Adrenal gland (tissue), 19 donors: ENCODE measurements around the gene CACUL1. TPM values are rescaled to one million over a fixed set of nuclear protein-coding genes. Genes with fewer than 3 reads are reported as not detected.

Source experiments
- DNase-seq, 7 donors: peaks; one replicate each; pipeline ENCODE4 v3.0.0-alpha.2; 2019 to 2020
- H3K27ac ChIP-seq, 5 donors: fragments of 200-600 bp; sonication (generic) in 4 of 5; 1 replicate in 3 of 5; 2 replicates in 2 of 5; pipeline versions ENCODE4 v1.5.1 to v1.8.0; 2016 to 2020; ENCODE audit warnings: mild to moderate bottlenecking in 1 of 5
- H3K27me3 ChIP-seq: fragments of 200-600 bp; 2 replicates; pipeline ENCODE4 v1.8.0; 2021
- H3K36me3 ChIP-seq, 2 donors: fragments of 200-600 bp; replicated peaks in 1 of 2; 1 replicate in 1 of 2; 2 replicates in 1 of 2; pipeline versions ENCODE4 v1.5.1 to v1.8.0; 2018 to 2022
- H3K4me1 ChIP-seq, 2 donors: fragments of 200-600 bp; replicated peaks in 1 of 2; 1 replicate in 1 of 2; 2 replicates in 1 of 2; pipeline versions ENCODE4 v1.5.1 to v1.8.0; 2018 to 2021
- H3K4me3 ChIP-seq, 4 donors: fragments of 200-600 bp; sonication (generic) in 3 of 4; one replicate each; pipeline ENCODE4 v1.5.1; 2016 to 2018
- H3K9me3 ChIP-seq, 3 donors: fragments of 200-600 bp; sonication (generic) in 1 of 3; replicated peaks in 1 of 3; 1 replicate in 2 of 3; 2 replicates in 1 of 3; pipeline versions ENCODE4 v1.5.1 to v1.8.0; 2016 to 2021
- CTCF ChIP-seq, 6 experiments: fragments of 450-650 bp in 4 of 6; fragments of 200-600 bp in 2 of 6; sonication (generic) in 1 of 6; IDR thresholded peaks; 1 replicate in 5 of 6; 2 replicates in 1 of 6; pipeline versions ENCODE4 v1.5.1 to v1.8.0; 2016 to 2021; ENCODE audit warnings: antibody characterized with exemption in 6 of 6, mild to moderate bottlenecking in 2 of 6, moderate library complexity in 1 of 6
- POLR2A ChIP-seq, 2 donors: fragments of 450-650 bp; IDR thresholded peaks; one replicate each; pipeline ENCODE4 v1.6.1; 2017; ENCODE audit warnings: antibody characterized with exemption in 2 of 2, mild to moderate bottlenecking in 2 of 2, moderate library complexity in 1 of 2
- WGBS, 4 donors: extraction: QIAGEN DNeasy Blood & Tissue Kit in 2 of 4; methylation state at CpG; one replicate each; pipeline versions ENCODE4 v1.1.5 to v1.1.7; 2013 to 2017; 5-methylcytosine and 5-hydroxymethylcytosine counted together
- intact Hi-C, 2 donors: fragments of 100-400 bp; cut with DNase I; formaldehyde crosslinking; loops; one replicate each; pipeline versions ENCODE4 v1.14.1 to v1.15.0; 2022 to 2023
- long read RNA-seq, 10 donors: library from polyadenylated mRNA in 3 of 10; unstranded in 2 of 10; stranded (forward) in 1 of 10; transcript quantifications; one replicate each; pipeline ENCODE4 v2.0.0 and lab custom pipeline, GENCODE V29; 2021 to 2026
- polyA plus RNA-seq, 3 donors: library from polyadenylated mRNA; stranded (reverse); fragments of 200-250 nt in 2 of 3; fragments of 350-450 nt in 1 of 3; fragmentation: Illumina TruSeq in 1 of 3; extraction: RNeasy Lipid Tissue Mini Kit (QIAGEN cat#74804) in 1 of 3; gene quantifications; one replicate each; pipeline ENCODE4 v1.2.3, GENCODE V29; 2013 to 2014
- total RNA-seq, 9 donors: library from RNA; depleted of rRNA in 4 of 9; stranded (reverse); fragments of >200 nt in 4 of 9; fragments of 120-200 nt in 1 of 9; fragmentation: NEBNext Ultra II Directional in 1 of 9; extraction: Animal tissue kit (Norgen Biotek cat#: 25700) in 1 of 9; gene quantifications; one replicate each; pipeline versions ENCODE4 v1.1.0 to v1.2.4, GENCODE V29; 2013 to 2023
- donor health status: healthy with polysubstance abuse.
- donor health status: Bipolar disorder and iron deficiency.
- donor health status: DM: yes; HTN: yes; CAD: no.
- donor health status: DM: no; HTN: no; CAD: no.
- donor health status: DM: no; HTN: no; CAD: no.
- donor health status: DM: yes; HTN: yes; CAD: no.

CACUL1 gene
- 10 to 100 TPM; 24.2 to 70.0 (median 44.3) TPM for total RNA-seq
- polyA plus RNA-seq = 10 to 100 TPM in 2 of 3 donors, 1 to 10 TPM in 1; 6.9 to 24.5 (median 16.9) TPM
- long read RNA-seq, donor 1, full-length matches to known transcripts = 8 of 8 reads
- long read RNA-seq, donor 1, partial matches to known transcripts = 0 of 8 reads
- long read RNA-seq, donor 1, other reads (novel, unspliced or antisense) = 0 of 8 reads
- long read RNA-seq, donor 2, full-length matches to known transcripts = 10 of 55 reads
- long read RNA-seq, donor 2, partial matches to known transcripts = 45 of 55 reads
- long read RNA-seq, donor 2, other reads (novel, unspliced or antisense) = 0 of 55 reads
- long read RNA-seq, donor 3, full-length matches to known transcripts = 4 of 4 reads
- long read RNA-seq, donor 3, partial matches to known transcripts = 0 of 4 reads
- long read RNA-seq, donor 3, other reads (novel, unspliced or antisense) = 0 of 4 reads
- long read RNA-seq, donor 4, full-length matches to known transcripts = 17 of 60 reads
- long read RNA-seq, donor 4, partial matches to known transcripts = 0 of 60 reads
- long read RNA-seq, donor 4, other reads (novel, unspliced or antisense) = 43 of 60 reads
- long read RNA-seq, donor 5, full-length matches to known transcripts = 8 of 20 reads
- long read RNA-seq, donor 5, partial matches to known transcripts = 1 of 20 reads
- long read RNA-seq, donor 5, other reads (novel, unspliced or antisense) = 11 of 20 reads
- long read RNA-seq, donor 6, full-length matches to known transcripts = 12 of 27 reads
- long read RNA-seq, donor 6, partial matches to known transcripts = 0 of 27 reads
- long read RNA-seq, donor 6, other reads (novel, unspliced or antisense) = 15 of 27 reads
- long read RNA-seq, donor 7, full-length matches to known transcripts = 8 of 8 reads
- long read RNA-seq, donor 7, partial matches to known transcripts = 0 of 8 reads
- long read RNA-seq, donor 7, other reads (novel, unspliced or antisense) = 0 of 8 reads
- long read RNA-seq, donor 8, full-length matches to known transcripts = 8 of 8 reads
- long read RNA-seq, donor 8, partial matches to known transcripts = 0 of 8 reads
- long read RNA-seq, donor 8, other reads (novel, unspliced or antisense) = 0 of 8 reads
- long read RNA-seq, donor 9, full-length matches to known transcripts = 10 of 10 reads
- long read RNA-seq, donor 9, partial matches to known transcripts = 0 of 10 reads
- long read RNA-seq, donor 9, other reads (novel, unspliced or antisense) = 0 of 10 reads
- long read RNA-seq, donor 10, full-length matches to known transcripts = 5 of 5 reads
- long read RNA-seq, donor 10, partial matches to known transcripts = 0 of 5 reads
- long read RNA-seq, donor 10, other reads (novel, unspliced or antisense) = 0 of 5 reads

GRCh38 chr10:118754556-118755423, at the start of gene CACUL1:
CACUL1 (minus strand) TSS chr10:118754970; CDS start chr10:118754762, 208 bp downstream.
- H3K36me3 ChIP-seq = no peaks in the 10 kb centered on the region
- peak within 1 kb of the TSS; percentile 54 to 95 (median 89) for H3K27ac ChIP-seq
- peak; percentile 100 for DNase-seq
- peak within 1 kb of the TSS; percentile 73 to 100 (median 88) for H3K4me3 ChIP-seq
- H3K9me3 ChIP-seq = no peaks in the 10 kb centered on the region
- peaks cover 22 to 38% of the 10 kb centered on the region in 2 donors for H3K4me1 ChIP-seq
- H3K27me3 ChIP-seq = no peaks in the 10 kb centered on the region
- WGBS, 4 donors = 0 to 2% (median 0%) methylated on average over 12 to 87 of the region's 87 CpGs
- intact Hi-C loops = no loop called here
- TF ChIP-seq CTCF (IDR thresholded peaks at IDR 0.05) = no peak
- TF ChIP-seq POLR2A (IDR thresholded peaks at IDR 0.05) = peak; percentile 70 to 87

GRCh38 chr10:118804262-118804773, 49.5 kb upstream of the CACUL1 start:
- Histone ChIP-seq H3K4me1 (peaks cover 10 to 16% of the 10 kb centered on the region in 2 donors), H3K36me3 (no peaks in the 10 kb centered on the region), H3K27me3 (no peaks in the 10 kb centered on the region), H3K4me3 (no peak overlapping the region), H3K27ac (no peak overlapping the region), H3K9me3 (no peaks in the 10 kb centered on the region)
- TF ChIP-seq CTCF (IDR thresholded peaks at IDR 0.05) (no peak), POLR2A (IDR thresholded peaks at IDR 0.05) (no peak)
- intact Hi-C loops = loop anchor here in 1 of 2 donors (5.0 kb wide), 1 partner anchor 237 kb away; no protein-coding TSS in a partner anchor
- 50 to 68% (median 53%) methylated on average over 3 of the region's 3 CpGs for WGBS, 4 donors
- peak in 2 of 7 donors; percentile 16 to 48 for DNase-seq

- Histone ChIP-seq H3K36me3 (no peaks in the 10 kb centered on the region), H3K9me3 (no peaks in the 10 kb centered on the region), H3K27me3 (no peaks in the 10 kb centered on the region), H3K4me1 (peaks cover 0 to 5% of the 10 kb centered on the region in 2 donors), H3K4me3 (no peak overlapping the region), H3K27ac (no peak overlapping the region)
- 86 to 93% (median 89%) methylated on average over 14 of the region's 14 CpGs for WGBS, 4 donors
- TF ChIP-seq POLR2A (IDR thresholded peaks at IDR 0.05) = no peak
- no peak for TF ChIP-seq CTCF (IDR thresholded peaks at IDR 0.05)
- intact Hi-C loops = loop anchor here in 1 of 2 donors (5.0 kb wide), 1 partner anchor 235 kb away; no protein-coding TSS in a partner anchor
- peak in 1 of 7 donors; percentile 33 for DNase-seq
Observed at GRCh38 chr10:118802126-118802793, 47.5 kb upstream of the CACUL1 start.
